B cell (primary cell): ENCODE measurements around the gene C17orf50. TPM values are rescaled to one million over a fixed set of nuclear protein-coding genes. Genes with fewer than 3 reads are reported as not detected.

Experiments used
- ATAC-seq: fragments of 200-7000 bp; cut with Tn5 transposase; one replicate; pipeline ENCODE4 v1.10.0; 2021; ENCODE audit warnings: low read depth, mild to moderate bottlenecking, moderate number of reproducible peaks, moderate library complexity
- CTCF ChIA-PET: fragments of 350-600 bp; sonication (Branson Sonifier 250); formaldehyde crosslinking; loops from one replicate; lab custom pipeline; 2021; ENCODE audit warnings: antibody characterized with exemption, inconsistent platforms; lab: Charles Lee
- POLR2A ChIA-PET: fragments of 350-600 bp; sonication (Branson Sonifier 250); formaldehyde crosslinking; loops from one replicate; lab custom pipeline; 2021; ENCODE audit warnings: antibody characterized with exemption; lab: Charles Lee
- DNase-seq: peaks from one replicate; pipeline ENCODE4 v3.0.0; 2013
- H2AFZ ChIP-seq: 2 replicates; pipeline ENCODE4 v1.6.1; 2012; ENCODE audit warnings: mild to moderate bottlenecking, low read depth, low read length; ENCODE audit not compliant: insufficient read depth, poor library complexity, severe bottlenecking
- H3K27ac ChIP-seq, 2 donors: 1 replicate in 1 of 2; 2 replicates in 1 of 2; pipeline ENCODE4 v1.5.1; 2012 to 2013; ENCODE audit warnings: low read length in 2 of 2, mild to moderate bottlenecking in 2 of 2, moderate library complexity in 1 of 2
- H3K27me3 ChIP-seq, 4 experiments: fragments of 200-600 bp in 1 of 4; sonication (generic) in 1 of 4; replicated peaks in 1 of 4; 1 replicate in 2 of 4; 2 replicates in 2 of 4; pipeline versions ENCODE4 v1.6.1 to v1.7.0; 2013 to 2016; ENCODE audit warnings: low read length in 3 of 4, mild to moderate bottlenecking in 2 of 4, mixed read lengths in 1 of 4, moderate library complexity in 1 of 4; ENCODE audit not compliant: insufficient read depth in 4 of 4, control insufficient read depth in 3 of 4; ENCODE audit errors: control extremely low read depth in 1 of 4
- H3K36me3 ChIP-seq, 2 experiments: replicated peaks in 1 of 2; 1 replicate in 1 of 2; 2 replicates in 1 of 2; pipeline versions ENCODE4 v1.6.1 to v1.7.1; 2013; ENCODE audit warnings: low read length in 1 of 2; ENCODE audit not compliant: insufficient read depth in 2 of 2, control insufficient read depth in 1 of 2; ENCODE audit errors: control extremely low read depth in 1 of 2, extremely low read depth in 1 of 2
- H3K4me1 ChIP-seq, 2 donors: fragments of 200-600 bp in 1 of 2; sonication (generic) in 1 of 2; 1 replicate in 1 of 2; 2 replicates in 1 of 2; pipeline versions ENCODE4 v1.5.1 to v1.6.1; 2013 to 2017; ENCODE audit warnings: low read length in 2 of 2; ENCODE audit not compliant: control insufficient read depth in 2 of 2, insufficient read depth in 2 of 2
- H3K4me2 ChIP-seq: replicated peaks from 2 replicates; pipeline ENCODE3; 2012; ENCODE audit warnings: mild to moderate bottlenecking, low read depth, low read length; ENCODE audit not compliant: poor library complexity, severe bottlenecking
- H3K4me3 ChIP-seq, 5 experiments: fragments of 200-600 bp in 1 of 5; sonication (generic) in 1 of 5; 1 replicate in 3 of 5; 2 replicates in 2 of 5; pipeline versions ENCODE4 v1.5.1 to v1.7.0; 2011 to 2016; ENCODE audit warnings: low read length in 4 of 5, mild to moderate bottlenecking in 4 of 5, low read depth in 2 of 5, control low read depth in 1 of 5, moderate library complexity in 1 of 5; ENCODE audit not compliant: insufficient read depth in 1 of 5; ENCODE audit errors: control extremely low read depth in 1 of 5, extremely low read depth in 1 of 5
- H3K79me2 ChIP-seq: fragments of 200-600 bp; sonication (generic); one replicate; pipeline ENCODE4 v1.6.0; 2016; ENCODE audit warnings: low read length; ENCODE audit not compliant: control insufficient read depth, insufficient read depth
- H3K9ac ChIP-seq: fragments of 200-600 bp; sonication (generic); 2 replicates; pipeline ENCODE4 v1.6.1; 2017; ENCODE audit warnings: mild to moderate bottlenecking, low read length, moderate library complexity
- H3K9me3 ChIP-seq, 3 donors: one replicate each; pipeline versions ENCODE4 v1.6.1 to v1.7.1; 2013; ENCODE audit warnings: low read length in 2 of 3; ENCODE audit not compliant: control insufficient read depth in 2 of 3, insufficient read depth in 1 of 3; ENCODE audit errors: control extremely low read depth in 1 of 3
- H4K20me1 ChIP-seq: 2 replicates; pipeline ENCODE4 v1.6.0; 2012; ENCODE audit warnings: mild to moderate bottlenecking, low read length; ENCODE audit not compliant: insufficient read depth, control insufficient read depth, poor library complexity, severe bottlenecking
- H3K27ac Mint-ChIP-seq: one replicate; pipeline ENCODE4 v1.8.0; 2021; ENCODE audit warnings: mixed read lengths
- H3K27me3 Mint-ChIP-seq: one replicate; pipeline ENCODE4 v1.8.0; 2021; ENCODE audit warnings: mixed read lengths
- H3K4me1 Mint-ChIP-seq: one replicate; pipeline ENCODE4 v1.8.0; 2021; ENCODE audit warnings: mixed read lengths
- H3K4me3 Mint-ChIP-seq: one replicate; pipeline ENCODE4 v1.8.0; 2021; ENCODE audit warnings: mixed read lengths
- H3K9me3 Mint-ChIP-seq: one replicate; pipeline ENCODE4 v1.8.0; 2022; ENCODE audit warnings: mixed read lengths; ENCODE audit not compliant: insufficient read depth
- CTCF ChIP-seq: fragments of 200-600 bp; IDR thresholded peaks from one replicate; pipeline ENCODE4 v1.8.0; 2022; ENCODE audit warnings: antibody characterized with exemption, mild to moderate bottlenecking
- EZH2 ChIP-seq: IDR thresholded peaks from 2 replicates; pipeline ENCODE4 v1.6.1; 2012; ENCODE audit warnings: borderline replicate concordance, low read depth, mild to moderate bottlenecking, moderate library complexity, low read length; ENCODE audit not compliant: insufficient read depth, poor library complexity, severe bottlenecking
- WGBS: methylation state at CpG from one replicate; pipeline ENCODE4 v1.1.5; 2013; ENCODE audit warnings: missing lambda C conversion rate; ENCODE audit not compliant: insufficient coverage; 5-methylcytosine and 5-hydroxymethylcytosine counted together
- intact Hi-C: fragments of 100-400 bp; cut with micrococcal nuclease; formaldehyde crosslinking; loops from one replicate; pipeline ENCODE4 v1.10.0; 2022
- polyA plus RNA-seq: library from polyadenylated mRNA; depleted of rRNA; stranded (reverse); fragments of >200 nt; gene quantifications from 2 replicates; pipeline ENCODE4 v1.2.3, GENCODE V29; 2012
- total RNA-seq, 2 donors: library from RNA; stranded (reverse); fragments of 120-200 nt in 1 of 2; gene quantifications; 1 replicate in 1 of 2; 2 replicates in 1 of 2; pipeline versions ENCODE4 v1.2.3 to v1.2.4, GENCODE V29; 2013 to 2022

C17orf50 gene
- total and polyA plus RNA-seq, 2 donors (not counting 1 experiment from before 2014, with no cell fraction given): not detected

- H3K27ac Mint-ChIP-seq: no peak overlapping the region
- H3K4me3 ChIP-seq: no peak overlapping the region
- WGBS: 97% methylated on average over 7 of the region's 7 CpGs
- intact Hi-C loops: no loop called here
- no peaks in the 10 kb centered on the region for H3K9me3 Mint-ChIP-seq
- POLR2A ChIA-PET: no interaction called here
- H3K9me3 ChIP-seq: peaks cover 0 to 12% (median 0%) of the 10 kb centered on the region in 3 donors
- CTCF ChIA-PET: interaction anchor here (1.0 kb wide), 1 partner anchor 12 kb away, joined by 3 read pairs; no protein-coding TSS in a partner anchor
- peaks cover 0 to 28% (median 6%) of the 10 kb centered on the region in 4 experiments for H3K27me3 ChIP-seq
- ATAC-seq: no peak
- peaks cover 7% of the 10 kb centered on the region for H3K4me1 Mint-ChIP-seq
- no peak overlapping the region for H3K27ac ChIP-seq
- no peak overlapping the region for H3K4me2 ChIP-seq
- no peaks in the 10 kb centered on the region for H4K20me1 ChIP-seq
- no peak overlapping the region for H3K4me3 Mint-ChIP-seq
- H3K79me2 ChIP-seq: no peaks in the 10 kb centered on the region
- H3K36me3 ChIP-seq: no peaks in the 10 kb centered on the region
- H3K4me1 ChIP-seq: peaks cover 0 to 5% of the 10 kb centered on the region in 2 donors
- DNase-seq: no peak
- H3K27me3 Mint-ChIP-seq: peaks cover 35% of the 10 kb centered on the region
- TF ChIP-seq CTCF (no peak), EZH2 (no peak)
- H2AFZ ChIP-seq: no peak overlapping the region
- H3K9ac ChIP-seq: no peak overlapping the region
Measured at GRCh38 chr17:35740216-35740615, 20.5 kb upstream of the C17orf50 start.

- Histone ChIP-seq H3K9ac (no peak overlapping the region), H3K36me3 (no peaks in the 10 kb centered on the region), H3K27ac (no peak overlapping the region), H3K4me2 (peak overlapping the region; percentile 51), H3K27me3 (peaks cover 0 to 31% (median 6%) of the 10 kb centered on the region in 4 experiments), H2AFZ (no peak overlapping the region), H3K4me1 (peaks cover 0 to 5% of the 10 kb centered on the region in 2 donors), H3K79me2 (no peaks in the 10 kb centered on the region), H3K9me3 (peaks cover 0 to 12% (median 0%) of the 10 kb centered on the region in 3 donors), H3K4me3 (no peak overlapping the region), H4K20me1 (no peaks in the 10 kb centered on the region)
- H3K4me1 Mint-ChIP-seq: peaks cover 7% of the 10 kb centered on the region
- ChIA-PET POLR2A (no interaction called here), CTCF (no interaction called here)
- no peaks in the 10 kb centered on the region for H3K9me3 Mint-ChIP-seq
- no peak for TF ChIP-seq CTCF
- TF ChIP-seq EZH2: no peak
- ATAC-seq (no peak), DNase-seq (no peak)
- peak overlapping the region; percentile 19 for H3K4me3 Mint-ChIP-seq
- H3K27ac Mint-ChIP-seq: no peak overlapping the region
- peaks cover 35% of the 10 kb centered on the region for H3K27me3 Mint-ChIP-seq
- intact Hi-C loops: no loop called here
- 24% methylated on average over 69 of the region's 73 CpGs for WGBS
Measured at GRCh38 chr17:35740997-35741931, 19.4 kb upstream of the C17orf50 start.
